ENCODE results near the gene PPFIA3. TPM values are rescaled to one million over a fixed set of nuclear protein-coding genes. Genes with fewer than 3 reads are reported as not detected.
A peak's percentile ranks its signal among the peaks of the same experiment; 100 is the strongest.

PPFIA3 gene
- total RNA-seq, 1 donor: 1.1 TPM

- no peak within 1 kb of the TSS for H3K27ac ChIP-seq (ENCODE audit: low read depth, low read length)
- peaks cover 3% of the 10 kb centered on the region for H3K27me3 ChIP-seq (ENCODE audit: insufficient read depth, low read length)
- H4K20me1 ChIP-seq (ENCODE audit: insufficient read depth, low read length): peaks cover 11% of the 10 kb centered on the region
- DNase-seq (ENCODE audit: insufficient read length, low spot score, missing footprints): peak; percentile 61
- no peaks in the 10 kb centered on the region for H3K36me3 ChIP-seq (ENCODE audit: insufficient read depth, low read length)
- TF ChIP-seq CTCF (IDR thresholded peaks at IDR 0.05; ENCODE audit: extremely low read depth, low read depth, low read length): no peak
- peaks cover 19% of the 10 kb centered on the region for H3K79me2 ChIP-seq (ENCODE audit: insufficient read depth, low read length)
- H3K4me1 ChIP-seq (ENCODE audit: insufficient read depth, low read length): peaks cover 12% of the 10 kb centered on the region
- H2AFZ ChIP-seq (ENCODE audit: low read length): no peak within 1 kb of the TSS
- no peak within 1 kb of the TSS for H3K4me3 ChIP-seq (ENCODE audit: insufficient read depth, low read length)
- no peaks in the 10 kb centered on the region for H3K9me3 ChIP-seq (ENCODE audit: low read depth, low read length)
- no peak within 1 kb of the TSS for H3K4me2 ChIP-seq (ENCODE audit: insufficient read depth, low read length)
Measured at GRCh38 chr19:49155005-49155819, 35.9 kb downstream of the PPFIA3 start, which contains the start of gene HRC. Gene HRC (minus strand): TSS chr19:49155396. CDS start chr19:49155237, 159 bp downstream.

GRCh38 chr19:49155820-49156346, 36.5 kb downstream of the PPFIA3 start:
- DNase-seq (ENCODE audit: insufficient read length, low spot score, missing footprints): peak; percentile 85
- Histone ChIP-seq H3K4me1 (ENCODE audit: insufficient read depth, low read length) (peaks cover 11% of the 10 kb centered on the region), H2AFZ (ENCODE audit: low read length) (no peak overlapping the region), H3K4me3 (ENCODE audit: insufficient read depth, low read length) (no peak overlapping the region), H3K79me2 (ENCODE audit: insufficient read depth, low read length) (peaks cover 23% of the 10 kb centered on the region), H4K20me1 (ENCODE audit: insufficient read depth, low read length) (peaks cover 17% of the 10 kb centered on the region), H3K4me2 (ENCODE audit: insufficient read depth, low read length) (no peak overlapping the region), H3K36me3 (ENCODE audit: insufficient read depth, low read length) (no peaks in the 10 kb centered on the region), H3K27ac (ENCODE audit: low read depth, low read length) (no peak overlapping the region), H3K9me3 (ENCODE audit: low read depth, low read length) (no peaks in the 10 kb centered on the region), H3K27me3 (ENCODE audit: insufficient read depth, low read length) (peaks cover 3% of the 10 kb centered on the region)
- TF ChIP-seq CTCF (IDR thresholded peaks at IDR 0.05; ENCODE audit: extremely low read depth, low read depth, low read length): no peak

- Histone ChIP-seq H3K4me2 (ENCODE audit: insufficient read depth, low read length) (peak within 1 kb of the TSS; percentile 99), H4K20me1 (ENCODE audit: insufficient read depth, low read length) (peaks cover 21% of the 10 kb centered on the region), H3K4me3 (ENCODE audit: insufficient read depth, low read length) (peak within 1 kb of the TSS; percentile 97), H3K9me3 (ENCODE audit: low read depth, low read length) (no peaks in the 10 kb centered on the region), H3K36me3 (ENCODE audit: insufficient read depth, low read length) (no peaks in the 10 kb centered on the region), H2AFZ (ENCODE audit: low read length) (peak within 1 kb of the TSS; percentile 85), H3K4me1 (ENCODE audit: insufficient read depth, low read length) (peaks cover 13% of the 10 kb centered on the region), H3K27ac (ENCODE audit: low read depth, low read length) (peak within 1 kb of the TSS; percentile 78), H3K27me3 (ENCODE audit: insufficient read depth, low read length) (peaks cover 3% of the 10 kb centered on the region), H3K79me2 (ENCODE audit: insufficient read depth, low read length) (peaks cover 23% of the 10 kb centered on the region)
- no peak for TF ChIP-seq CTCF (IDR thresholded peaks at IDR 0.05; ENCODE audit: extremely low read depth, low read depth, low read length)
- peak; percentile 98 for DNase-seq (ENCODE audit: insufficient read length, low spot score, missing footprints)
Measured at GRCh38 chr19:49157445-49158224, 38.3 kb downstream of the PPFIA3 start, which contains the start of gene TRPM4. Gene TRPM4 (plus strand): TSS chr19:49157792. CDS start chr19:49157867, 75 bp downstream.

All from osteoblast (primary cell).